GM21786 (cell line): Measurements from ENCODE around the gene MAGEA6.
"Not testable (repeated sequence)": the region's sequence is repeated elsewhere in the genome, so short reads cannot be mapped to it uniquely, and the experiment has no call there.

Source experiments
- ATAC-seq: cut with Tn5 transposase; IDR thresholded peaks from one replicate; pipeline ENCODE4 v1.9.1; 2021; ENCODE audit not compliant: unreplicated experiment

The MAGEA6 gene

GRCh38 chrX:152769549-152770289, at the start of gene MAGEA6:
Gene MAGEA6, minus strand, starts transcription at chrX:152769689. Its CDS starts 2,039 bp downstream, at chrX:152767650.
- ATAC-seq, result not testable (repeated sequence)

- no peak for ATAC-seq
These were observed 49.8 kb upstream of the MAGEA6 start for GRCh38 chrX:152819266-152819665.

- ATAC-seq, result no peak
These were observed 48.9 kb upstream of the MAGEA6 start for GRCh38 chrX:152818356-152818755.

- ATAC-seq, result no peak
These were observed 47.7 kb upstream of the MAGEA6 start for GRCh38 chrX:152817078-152817764.

- ATAC-seq, result no peak
These were observed 44.6 kb upstream of the MAGEA6 start for GRCh38 chrX:152814048-152814447.

GRCh38 chrX:152813206-152813605, 43.7 kb upstream of the MAGEA6 start:
- ATAC-seq, result no peak

GRCh38 chrX:152810403-152810802, 40.9 kb upstream of the MAGEA6 start:
- no peak for ATAC-seq

GRCh38 chrX:152806035-152806434, 36.5 kb upstream of the MAGEA6 start:
- no peak for ATAC-seq

GRCh38 chrX:152798945-152799344, 29.5 kb upstream of the MAGEA6 start:
- no peak for ATAC-seq

- peak; percentile 78 for ATAC-seq
These were observed 17.6 kb upstream of the MAGEA6 start for GRCh38 chrX:152787062-152787461.

- not testable (repeated sequence) for ATAC-seq
These were observed 2.9 kb downstream of the MAGEA6 start for GRCh38 chrX:152766562-152766961.

- not testable (repeated sequence) for ATAC-seq
These were observed 7.9 kb downstream of the MAGEA6 start for GRCh38 chrX:152761582-152761981.

- ATAC-seq, result not testable (repeated sequence)
These were observed 9.9 kb downstream of the MAGEA6 start for GRCh38 chrX:152759544-152759943.

- ATAC-seq, result not testable (repeated sequence)
These were observed 10.6 kb downstream of the MAGEA6 start, which contains the start of gene CSAG3 for GRCh38 chrX:152758918-152759317. Gene CSAG3, plus strand, starts transcription at chrX:152759218.

GRCh38 chrX:152754871-152755270, 14.6 kb downstream of the MAGEA6 start:
- ATAC-seq, result peak; percentile 56

GRCh38 chrX:152753686-152754650, 15.5 kb downstream of the MAGEA6 start, which contains the start of gene MAGEA2:
Gene MAGEA2, minus strand, starts transcription at chrX:152753842. Its CDS starts 2,479 bp downstream, at chrX:152751363.
- ATAC-seq, result not testable (repeated sequence)

- ATAC-seq, result no peak
These were observed 30.9 kb downstream of the MAGEA6 start for GRCh38 chrX:152738560-152738959.

GRCh38 chrX:152736528-152736927, 33.0 kb downstream of the MAGEA6 start:
- ATAC-seq, result not testable (repeated sequence)

- no peak for ATAC-seq
These were observed 33.5 kb downstream of the MAGEA6 start for GRCh38 chrX:152735860-152736511.

- ATAC-seq, result no peak
These were observed 34.4 kb downstream of the MAGEA6 start for GRCh38 chrX:152735101-152735500.
